ENCODE data around the gene TRIM71. TPM values are rescaled to one million over a fixed set of nuclear protein-coding genes. Genes with fewer than 3 reads are reported as not detected.

Gene TRIM71
- total and polyA plus RNA-seq, 2 of the 13 experiments (the other 11 are each of a cell fraction or from before 2014, with no cell fraction given): 21.7 to 76.9 TPM

GRCh38 chr3:32840086-32840841, 22.5 kb downstream of the TRIM71 start (continued):
- TF ChIP-seq, protein P1, sequence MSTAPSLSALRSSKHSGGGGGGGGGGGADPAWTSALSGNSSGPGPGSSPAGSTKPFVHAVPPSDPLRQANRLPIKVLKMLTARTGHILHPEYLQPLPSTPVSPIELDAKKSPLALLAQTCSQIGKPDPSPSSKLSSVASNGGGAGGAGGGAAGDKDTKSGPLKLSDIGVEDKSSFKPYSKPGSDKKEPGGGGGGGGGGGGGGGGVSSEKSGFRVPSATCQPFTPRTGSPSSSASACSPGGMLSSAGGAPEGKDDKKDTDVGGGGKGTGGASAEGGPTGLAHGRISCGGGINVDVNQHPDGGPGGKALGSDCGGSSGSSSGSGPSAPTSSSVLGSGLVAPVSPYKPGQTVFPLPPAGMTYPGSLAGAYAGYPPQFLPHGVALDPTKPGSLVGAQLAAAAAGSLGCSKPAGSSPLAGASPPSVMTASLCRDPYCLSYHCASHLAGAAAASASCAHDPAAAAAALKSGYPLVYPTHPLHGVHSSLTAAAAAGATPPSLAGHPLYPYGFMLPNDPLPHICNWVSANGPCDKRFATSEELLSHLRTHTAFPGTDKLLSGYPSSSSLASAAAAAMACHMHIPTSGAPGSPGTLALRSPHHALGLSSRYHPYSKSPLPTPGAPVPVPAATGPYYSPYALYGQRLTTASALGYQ (CRISPR knock-in tag; IDR thresholded peaks at IDR 0.05): 0 out of 2 replicates have a peak, but pooled peaks have one; percentile 10
- TF ChIP-seq ZNF354B (CRISPR knock-in tag; IDR thresholded peaks at IDR 0.05) (no peak), ONECUT2 (CRISPR knock-in tag; IDR thresholded peaks at IDR 0.05) (no peak), MXD4 (CRISPR knock-in tag; IDR thresholded peaks at IDR 0.05) (no peak), PLSCR1 (CRISPR knock-in tag; IDR thresholded peaks at IDR 0.05; ENCODE audit: borderline replicate concordance) (no peak), ZNF607 (CRISPR knock-in tag; IDR thresholded peaks at IDR 0.05; ENCODE audit: borderline replicate concordance) (no peak), SKI (IDR thresholded peaks at IDR 0.05; ENCODE audit: partially characterized antibody) (no peak), IKZF5 (CRISPR knock-in tag; IDR thresholded peaks at IDR 0.05) (peak; percentile 35; the same call in 1 of the 2 replicates), ZNF333 (CRISPR knock-in tag; IDR thresholded peaks at IDR 0.05; ENCODE audit: borderline replicate concordance) (no peak), ZNF891 (CRISPR knock-in tag; IDR thresholded peaks at IDR 0.05) (no peak), ZNF609 (CRISPR knock-in tag; IDR thresholded peaks at IDR 0.05; ENCODE audit: borderline replicate concordance) (peak; percentile 73; the same call in 1 of the 2 replicates), ZNF20 (CRISPR knock-in tag; IDR thresholded peaks at IDR 0.05) (no peak), ZNF121 (CRISPR knock-in tag; IDR thresholded peaks at IDR 0.05) (no peak), ZNF24 (IDR thresholded peaks at IDR 0.05) (peak; percentile 31; the same call in 1 of the 2 replicates), MAFK (conservative IDR thresholded peaks at IDR 0.05 in 1 of 2, IDR thresholded peaks at IDR 0.05 in 1 of 2; ENCODE audit: low read length in 2 of 2) (no peak), NFIB (CRISPR knock-in tag; IDR thresholded peaks at IDR 0.05; ENCODE audit: borderline replicate concordance) (no peak), XBP1 (CRISPR knock-in tag; IDR thresholded peaks at IDR 0.05) (no peak), CSRNP1 (CRISPR knock-in tag; IDR thresholded peaks at IDR 0.05) (no peak)

All from HepG2 (cell line).